ENCODE measurements around the gene SUGP2. TPM values are rescaled to one million over a fixed set of nuclear protein-coding genes. Genes with fewer than 3 reads are reported as not detected.

SUGP2 gene
- total and polyA plus RNA-seq, 5 experiments from 2014 or later, result 7.4 to 136 (median 8.2) TPM

GRCh38 chr19:19064811-19065745 is 31.8 kb upstream of the SUGP2 start:
- peak in 4 of 10 donors; percentile 9 to 28 (median 26) for DNase-seq

GRCh38 chr19:19064098-19064722 is 30.9 kb upstream of the SUGP2 start:
- Mint-ChIP-seq H3K9me3 (no peaks in the 10 kb centered on the region), H3K27ac (peak overlapping the region; percentile 60 to 92 (median 82)), H3K4me1 (peaks cover 10 to 46% (median 31%) of the 10 kb centered on the region in 4 donors), H3K27me3 (no peaks in the 10 kb centered on the region), H3K4me3 (peak overlapping the region; percentile 84 to 97 (median 92)), H3K36me3 (peaks cover 0 to 4% (median 0%) of the 10 kb centered on the region in 3 donors)
- ATAC-seq (peak; percentile 31 to 41), DNase-seq (peak in 1 of 10 donors; percentile 10)
- POLR2A ChIA-PET, result interaction anchor here (0.5 to 1.8 kb wide), 6 partner anchors 24 to 145 kb away, joined by 3 to 4 read pairs (median 4); partner anchors contain the start of genes COPE and DDX49

More at GRCh38 chr19:19064811-19065745, 31.8 kb upstream of the SUGP2 start:
- H3K4me1 Mint-ChIP-seq, result peaks cover 11 to 52% (median 36%) of the 10 kb centered on the region in 4 donors
- POLR2A ChIA-PET, result interaction anchor here (0.5 to 0.7 kb wide), 3 partner anchors 10 to 135 kb away, joined by 3 to 6 read pairs (median 4); no protein-coding TSS in a partner anchor
- H3K27ac Mint-ChIP-seq, result peak overlapping the region; percentile 67 to 92 (median 82)
- peaks cover 0 to 8% (median 0%) of the 10 kb centered on the region in 3 donors for H3K36me3 Mint-ChIP-seq
- no peaks in the 10 kb centered on the region for H3K9me3 Mint-ChIP-seq
- H3K4me3 Mint-ChIP-seq, result peak overlapping the region; percentile 84 to 97 (median 92)
- no peak for ATAC-seq
- H3K27me3 Mint-ChIP-seq, result no peaks in the 10 kb centered on the region

- H3K9me3 Mint-ChIP-seq, result no peaks in the 10 kb centered on the region
These were observed 30.1 kb upstream of the SUGP2 start, which contains the start of gene SLC25A42 for GRCh38 chr19:19063183-19064097. Gene SLC25A42, plus strand, starts transcription at chr19:19063994. Its CDS starts 32,131 bp downstream, at chr19:19096125.

GRCh38 chr19:19062454-19063182 is 29.3 kb upstream of the SUGP2 start:
- POLR2A ChIA-PET, result interaction anchor here (1.0 to 1.8 kb wide), 6 partner anchors 24 to 259 kb away, joined by 3 to 4 read pairs (median 4); partner anchors contain the start of genes COPE and DDX49
- ATAC-seq (no peak), DNase-seq (no peak)
- H3K4me3 Mint-ChIP-seq, result peak overlapping the region; percentile 84 to 97 (median 92)
- H3K27ac Mint-ChIP-seq, result peak overlapping the region in 8 of 10 donors; percentile 43 to 92 (median 76)
- H3K27me3 Mint-ChIP-seq, result no peaks in the 10 kb centered on the region
- peaks cover 0 to 13% (median 0%) of the 10 kb centered on the region in 3 donors for H3K36me3 Mint-ChIP-seq
- peaks cover 10 to 38% (median 25%) of the 10 kb centered on the region in 4 donors for H3K4me1 Mint-ChIP-seq
- no peaks in the 10 kb centered on the region for H3K9me3 Mint-ChIP-seq

More at GRCh38 chr19:19063183-19064097, 30.1 kb upstream of the SUGP2 start, which contains the start of gene SLC25A42:
- H3K27me3 Mint-ChIP-seq, result no peaks in the 10 kb centered on the region
- peak within 1 kb of the TSS; percentile 84 to 97 (median 92) for H3K4me3 Mint-ChIP-seq
- peak within 1 kb of the TSS; percentile 67 to 92 (median 86) for H3K27ac Mint-ChIP-seq
- DNase-seq (peak; percentile 95 to 100 (median 100)), ATAC-seq (peak; percentile 94)
- H3K4me1 Mint-ChIP-seq, result peaks cover 10 to 41% (median 27%) of the 10 kb centered on the region in 4 donors
- POLR2A ChIA-PET, result interaction anchor here (0.7 to 1.8 kb wide), 7 partner anchors 24 to 258 kb away, joined by 3 to 4 read pairs (median 3); partner anchors contain the start of genes COPE and DDX49
- peaks cover 0 to 8% (median 0%) of the 10 kb centered on the region in 3 donors for H3K36me3 Mint-ChIP-seq

- POLR2A ChIA-PET, result no interaction called here
These were observed 28.2 kb upstream of the SUGP2 start for GRCh38 chr19:19061506-19061905.

GRCh38 chr19:19059837-19060611 is 26.7 kb upstream of the SUGP2 start:
- Mint-ChIP-seq H3K4me3 (peak overlapping the region in 1 of 10 donors; percentile 16), H3K9me3 (no peaks in the 10 kb centered on the region), H3K27ac (peak overlapping the region in 3 of 10 donors; percentile 64 to 77 (median 67)), H3K27me3 (no peaks in the 10 kb centered on the region), H3K36me3 (peaks cover 0 to 18% (median 0%) of the 10 kb centered on the region in 3 donors), H3K4me1 (peaks cover 9 to 16% (median 11%) of the 10 kb centered on the region in 4 donors)
- DNase-seq (no peak), ATAC-seq (no peak)
- POLR2A ChIA-PET, result interaction anchor here (0.6 kb wide), 1 partner anchor 506 kb away, joined by 4 read pairs; no protein-coding TSS in a partner anchor

More at GRCh38 chr19:19061506-19061905, 28.2 kb upstream of the SUGP2 start:
- Mint-ChIP-seq H3K27ac (peak overlapping the region in 1 of 10 donors; percentile 65), H3K4me1 (peaks cover 10 to 27% (median 17%) of the 10 kb centered on the region in 4 donors), H3K9me3 (no peaks in the 10 kb centered on the region), H3K36me3 (peaks cover 0 to 13% (median 0%) of the 10 kb centered on the region in 3 donors), H3K4me3 (peak overlapping the region in 3 of 10 donors; percentile 15 to 58 (median 27)), H3K27me3 (no peaks in the 10 kb centered on the region)
- ATAC-seq (no peak), DNase-seq (no peak)

GRCh38 chr19:19059018-19059836 is 25.9 kb upstream of the SUGP2 start:
- Mint-ChIP-seq H3K4me1 (peaks cover 1 to 13% (median 5%) of the 10 kb centered on the region in 4 donors), H3K9me3 (no peaks in the 10 kb centered on the region), H3K27ac (peak overlapping the region in 1 of 10 donors; percentile 77), H3K36me3 (peaks cover 0 to 18% (median 0%) of the 10 kb centered on the region in 3 donors), H3K4me3 (no peak overlapping the region), H3K27me3 (no peaks in the 10 kb centered on the region)
- no peak for ATAC-seq
- no peak for DNase-seq
- POLR2A ChIA-PET, result interaction anchor here (0.6 kb wide), 1 partner anchor 505 kb away, joined by 4 read pairs; no protein-coding TSS in a partner anchor

GRCh38 chr19:19057720-19058119 is 24.4 kb upstream of the SUGP2 start:
- no peak for ATAC-seq
- Mint-ChIP-seq H3K9me3 (no peaks in the 10 kb centered on the region), H3K27me3 (no peaks in the 10 kb centered on the region), H3K4me1 (peaks cover 0 to 4% (median 2%) of the 10 kb centered on the region in 4 donors), H3K36me3 (peaks cover 0 to 25% (median 2%) of the 10 kb centered on the region in 3 donors), H3K27ac (no peak overlapping the region), H3K4me3 (no peak overlapping the region)
- no peak for DNase-seq
- POLR2A ChIA-PET, result interaction anchor here (0.7 kb wide), 1 partner anchor 109 kb away, joined by 6 read pairs; no protein-coding TSS in a partner anchor

GRCh38 chr19:19057317-19057716 is 24.0 kb upstream of the SUGP2 start:
- H3K4me1 Mint-ChIP-seq, result peaks cover 0 to 4% (median 0%) of the 10 kb centered on the region in 4 donors
- POLR2A ChIA-PET, result no interaction called here
- H3K36me3 Mint-ChIP-seq, result peaks cover 0 to 26% (median 4%) of the 10 kb centered on the region in 3 donors
- no peaks in the 10 kb centered on the region for H3K27me3 Mint-ChIP-seq
- H3K27ac Mint-ChIP-seq, result no peak overlapping the region
- H3K4me3 Mint-ChIP-seq, result no peak overlapping the region
- ATAC-seq (no peak), DNase-seq (no peak)
- no peaks in the 10 kb centered on the region for H3K9me3 Mint-ChIP-seq
